A673 (cell line): ENCODE data around the gene IFITM1. TPM values are rescaled to one million over a fixed set of nuclear protein-coding genes. Genes with fewer than 3 reads are reported as not detected.

ENCODE experiments used
- BruUV-seq: library from RNA; stranded (reverse); fragments of 400-500 nt; replicated peaks from 2 replicates; lab custom pipeline; 2021; lab: Mats Ljungman, UMichigan
- CTCF ChIA-PET: fragments of 300-600 bp; sonication (Branson Sonifier 250); formaldehyde crosslinking; loops from one replicate; lab custom pipeline; 2022; ENCODE audit warnings: antibody characterized with exemption; lab: Charles Lee
- POLR2A ChIA-PET: fragments of 300-600 bp; sonication (Branson Sonifier 250); formaldehyde crosslinking; loops from one replicate; lab custom pipeline; 2022; ENCODE audit warnings: antibody characterized with exemption; ENCODE audit not compliant: low non-redundant PET; lab: Charles Lee
- DNase-seq: peaks from one replicate; pipeline ENCODE4 v3.0.0-alpha.2; 2015; ENCODE audit warnings: low spot score
- H3K27ac ChIP-seq: fragments of 200-600 bp; sonication (generic); 2 replicates; pipeline ENCODE4 v1.5.1; 2016; ENCODE audit warnings: mixed run types, low read depth, mild to moderate bottlenecking, mixed read lengths, antibody characterized with exemption, low read length; ENCODE audit not compliant: poor library complexity, severe bottlenecking
- H3K27me3 ChIP-seq: fragments of 200-600 bp; sonication (generic); replicated peaks from 2 replicates; pipeline ENCODE4 v1.6.1; 2017; ENCODE audit warnings: mixed run types, low read depth, mild to moderate bottlenecking, mixed read lengths, antibody characterized with exemption, low read length; ENCODE audit not compliant: insufficient read depth, poor library complexity
- H3K36me3 ChIP-seq: fragments of 200-600 bp; sonication (generic); 2 replicates; pipeline ENCODE4 v1.6.1; 2016; ENCODE audit warnings: mixed run types, mild to moderate bottlenecking, mixed read lengths, antibody characterized with exemption, low read length; ENCODE audit not compliant: insufficient read depth, poor library complexity, severe bottlenecking
- H3K4me1 ChIP-seq: fragments of 200-600 bp; sonication (generic); 2 replicates; pipeline ENCODE4 v1.6.1; 2017; ENCODE audit warnings: mixed run types, mild to moderate bottlenecking, mixed read lengths, antibody characterized with exemption, low read length; ENCODE audit not compliant: insufficient read depth, poor library complexity, severe bottlenecking
- H3K4me3 ChIP-seq: fragments of 200-600 bp; sonication (generic); 2 replicates; pipeline ENCODE4 v1.5.1; 2016; ENCODE audit warnings: low read depth, mixed run types, mild to moderate bottlenecking, mixed read lengths, low read length; ENCODE audit not compliant: poor library complexity, severe bottlenecking
- H3K9me3 ChIP-seq: fragments of 200-600 bp; sonication (generic); 2 replicates; pipeline ENCODE4 v1.6.1; 2016; ENCODE audit warnings: mixed run types, low read depth, mild to moderate bottlenecking, mixed read lengths, antibody characterized with exemption, low read length; ENCODE audit not compliant: poor library complexity, severe bottlenecking
- CTCF ChIP-seq: fragments of 300-800, 200-600 bp; sonication (generic); conservative IDR thresholded peaks from 2 replicates; pipeline ENCODE4 v1.5.1; 2017; ENCODE audit warnings: low read depth, mild to moderate bottlenecking, antibody characterized with exemption, low read length, moderate library complexity, mixed read lengths
- EZH2 ChIP-seq: fragments of 200-600 bp; sonication (generic); IDR thresholded peaks from 2 replicates; pipeline ENCODE4 v1.6.1; 2017; ENCODE audit warnings: borderline replicate concordance, low read depth, mild to moderate bottlenecking, mixed read lengths, antibody characterized with exemption, low read length; ENCODE audit not compliant: poor library complexity, severe bottlenecking
- intact Hi-C: fragments of 100-400 bp; cut with micrococcal nuclease; formaldehyde crosslinking; loops from one replicate; pipeline ENCODE4 v1.10.0; 2022; ENCODE audit not compliant: unreplicated experiment
- total RNA-seq: library from RNA; stranded (reverse); gene quantifications from 2 replicates; pipeline ENCODE4 v1.2.3, GENCODE V29; 2021

IFITM1 gene
- total RNA-seq, 1 experiment from 2014 or later, result 24.4 TPM

- intact Hi-C loops, result loop anchor here (1.0 kb wide), 1 partner anchor 9 kb away; no protein-coding TSS in a partner anchor
- peak overlapping the region; percentile 47 for H3K27ac ChIP-seq
Observed at GRCh38 chr11:325796-326591, 12.2 kb downstream of the IFITM1 start.

GRCh38 chr11:326592-326841 lies 12.7 kb downstream of the IFITM1 start:
- H3K36me3 ChIP-seq, result no peaks in the 10 kb centered on the region
- ChIA-PET CTCF (no interaction called here), POLR2A (no interaction called here)
- H3K9me3 ChIP-seq, result no peaks in the 10 kb centered on the region
- DNase-seq, result no peak
- H3K4me3 ChIP-seq, result no peak overlapping the region
- intact Hi-C loops, result loop anchor here (1.0 kb wide), 1 partner anchor 9 kb away; no protein-coding TSS in a partner anchor
- TF ChIP-seq CTCF (no peak), EZH2 (no peak)
- BruUV-seq, result no TSS peak
- H3K27me3 ChIP-seq, result no peaks in the 10 kb centered on the region
- peak overlapping the region; percentile 47 for H3K27ac ChIP-seq
- H3K4me1 ChIP-seq, result peaks cover 5% of the 10 kb centered on the region

More at GRCh38 chr11:325796-326591, 12.2 kb downstream of the IFITM1 start:
- Histone ChIP-seq H3K9me3 (no peaks in the 10 kb centered on the region), H3K4me1 (peaks cover 5% of the 10 kb centered on the region), H3K4me3 (no peak overlapping the region), H3K27me3 (no peaks in the 10 kb centered on the region), H3K36me3 (no peaks in the 10 kb centered on the region)
- no peak for DNase-seq
- ChIA-PET POLR2A (no interaction called here), CTCF (no interaction called here)
- TF ChIP-seq CTCF (no peak), EZH2 (no peak)
- BruUV-seq, result no TSS peak

GRCh38 chr11:326842-327580 lies 13.2 kb downstream of the IFITM1 start:
- Histone ChIP-seq H3K36me3 (no peaks in the 10 kb centered on the region), H3K27ac (peak overlapping the region; percentile 47), H3K4me3 (no peak overlapping the region), H3K4me1 (peaks cover 5% of the 10 kb centered on the region), H3K27me3 (no peaks in the 10 kb centered on the region), H3K9me3 (no peaks in the 10 kb centered on the region)
- no TSS peak for BruUV-seq
- ChIA-PET CTCF (no interaction called here), POLR2A (no interaction called here)
- intact Hi-C loops, result loop anchor here (1.0 kb wide), 1 partner anchor 10 kb away; no protein-coding TSS in a partner anchor
- DNase-seq, result no peak
- TF ChIP-seq EZH2 (no peak), CTCF (no peak)
